Retinal pigment epithelial cell (primary cell): ENCODE results near the gene RIT2.

Experiments used
- DNase-seq: peaks from one replicate; pipeline ENCODE4 v3.0.0-alpha.2; 2010; ENCODE audit warnings: low read depth
- H3K4me3 ChIP-seq: 2 replicates; pipeline ENCODE4 v1.5.1; 2011; ENCODE audit warnings: mild to moderate bottlenecking, low read length, control low read depth, moderate library complexity
- CTCF ChIP-seq: conservative IDR thresholded peaks from 2 replicates; pipeline ENCODE4 v1.5.1; 2011; ENCODE audit warnings: low read depth, low read length, control low read depth, inconsistent platforms

Gene RIT2

DNA sequence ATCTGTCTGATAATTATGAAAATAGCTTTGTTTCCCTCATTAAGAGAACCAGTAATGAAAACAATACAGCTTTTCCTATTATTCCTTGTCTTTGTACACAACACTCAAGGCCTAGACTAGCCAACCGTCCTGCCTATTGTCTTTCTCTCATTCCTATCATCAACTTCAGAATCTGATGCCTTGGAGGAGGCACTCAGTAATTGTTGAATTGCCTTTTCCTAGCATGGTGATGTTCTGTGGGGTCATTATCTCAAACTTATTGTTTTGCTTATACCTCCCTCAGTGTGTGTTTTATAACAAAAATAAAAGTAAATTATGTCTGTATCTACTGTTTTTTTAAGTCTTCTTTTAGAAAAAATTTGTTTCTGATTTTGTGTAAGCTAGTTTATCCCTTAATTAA lies 208.7 kb downstream of the RIT2 start:
- no peak for TF ChIP-seq CTCF
- no peak for DNase-seq
- H3K4me3 ChIP-seq: no peak overlapping the region

- no peak overlapping the region for H3K4me3 ChIP-seq
- TF ChIP-seq CTCF: no peak
- no peak for DNase-seq
These were observed 214.3 kb downstream of the RIT2 start for GRCh38 chr18:42901161-42901560.

DNA sequence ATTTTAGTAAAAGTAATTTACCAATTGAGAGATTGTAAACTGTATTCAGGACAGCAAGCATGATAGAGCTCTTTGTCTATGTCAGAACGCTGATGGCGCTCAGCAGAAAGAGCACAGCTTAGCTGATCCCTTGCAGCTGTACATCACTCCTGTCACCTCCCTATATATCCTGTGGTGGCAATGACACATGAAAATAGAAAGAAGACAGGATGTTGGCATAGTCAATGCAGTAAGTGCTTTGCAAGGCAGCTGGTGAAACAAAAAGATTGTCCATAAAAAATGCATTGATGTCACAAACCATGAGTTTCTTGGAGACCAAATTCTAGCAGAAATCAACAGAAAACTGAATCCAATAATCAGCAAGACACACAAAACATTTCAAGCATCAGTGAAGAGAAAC lies 221.5 kb downstream of the RIT2 start:
- DNase-seq: no peak
- TF ChIP-seq CTCF: no peak
- H3K4me3 ChIP-seq: no peak overlapping the region

DNA sequence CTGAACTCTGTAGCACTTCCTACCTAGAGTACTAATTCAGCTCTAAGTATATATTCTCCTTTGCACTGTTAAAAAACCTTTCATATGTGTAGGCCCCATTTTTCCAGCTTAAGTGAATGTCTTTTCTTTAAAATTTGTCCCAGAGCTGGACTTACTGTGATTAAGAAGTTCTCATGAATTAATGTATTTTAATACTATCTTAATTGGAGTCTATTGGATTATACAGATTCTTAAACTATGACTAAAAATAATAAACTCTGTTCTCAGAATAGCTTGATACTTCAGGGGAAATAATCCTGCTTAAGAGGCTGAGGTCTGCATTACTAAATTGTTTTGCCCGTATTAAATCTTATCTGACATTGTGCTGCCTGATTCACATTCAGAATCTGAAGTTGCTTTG lies 223.3 kb downstream of the RIT2 start:
- peak; percentile 93 for DNase-seq
- no peak overlapping the region for H3K4me3 ChIP-seq
- TF ChIP-seq CTCF: no peak

DNA sequence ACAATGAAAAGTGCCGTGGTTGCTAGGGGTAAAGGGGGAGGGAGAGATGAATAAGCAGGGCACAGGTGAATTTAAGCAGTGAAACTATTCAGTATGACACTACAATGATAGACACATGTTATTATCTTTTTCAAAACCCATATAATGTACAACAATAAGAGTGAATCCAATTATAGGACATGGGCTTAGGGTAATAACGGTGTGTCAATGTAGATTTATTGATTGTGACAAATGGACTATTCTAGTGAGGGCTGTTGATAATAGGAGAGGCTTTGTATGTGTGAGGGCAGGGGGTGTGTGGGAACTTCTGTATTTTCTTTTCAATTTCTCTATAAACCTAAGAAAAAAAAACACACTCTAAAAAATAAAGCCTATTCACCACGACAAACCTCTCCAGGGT lies 223.8 kb downstream of the RIT2 start:
- no peak for TF ChIP-seq CTCF
- no peak overlapping the region for H3K4me3 ChIP-seq
- no peak for DNase-seq

DNA sequence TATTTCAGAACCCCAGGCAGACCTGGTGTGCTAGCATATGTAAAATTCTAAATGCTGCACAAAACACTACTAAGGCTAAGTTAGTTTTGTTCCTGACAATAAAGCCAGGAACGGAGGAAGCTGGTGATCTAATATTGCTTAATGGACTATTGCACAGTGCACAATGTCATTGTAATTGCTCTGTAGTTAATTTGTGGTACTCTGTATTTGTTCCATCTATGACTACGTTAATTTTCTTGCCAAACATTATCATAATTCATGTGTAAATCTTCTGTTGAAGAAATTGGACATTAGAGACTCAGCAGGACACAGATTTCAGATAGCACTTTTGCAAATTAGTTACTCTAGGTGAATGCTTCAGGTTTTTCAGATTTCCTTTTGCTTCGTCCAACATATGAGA lies 232.3 kb downstream of the RIT2 start:
- no peak for DNase-seq
- no peak for TF ChIP-seq CTCF
- no peak overlapping the region for H3K4me3 ChIP-seq

GRCh38 chr18:42882122-42882521 lies 233.4 kb downstream of the RIT2 start:
- TF ChIP-seq CTCF: no peak
- H3K4me3 ChIP-seq: no peak overlapping the region
- no peak for DNase-seq
